Right lobe of liver (tissue), 6 donors: ENCODE data around the gene CCDC82. TPM values are rescaled to one million over a fixed set of nuclear protein-coding genes. Genes with fewer than 3 reads are reported as not detected.
A peak's percentile ranks its signal among the peaks of the same experiment; 100 is the strongest.

Experiments
- ATAC-seq, 4 donors: fragments of 200-7000 bp; cut with Tn5 transposase; one replicate each; pipeline ENCODE4 v1.9.1; 2020; ENCODE audit warnings: mild to moderate bottlenecking in 4 of 4, moderate library complexity in 4 of 4
- DNase-seq, 3 donors: peaks; one replicate each; pipeline ENCODE4 v3.0.0-alpha.2; 2020
- H3K27ac ChIP-seq, 3 donors: fragments of 200-600 bp; one replicate each; pipeline ENCODE4 v1.8.0; 2022
- H3K27me3 ChIP-seq, 2 donors: fragments of 200-600 bp; one replicate each; pipeline ENCODE4 v1.8.0; 2022
- H3K36me3 ChIP-seq, 4 donors: fragments of 200-600 bp; sonication (generic) in 1 of 4; one replicate each; pipeline versions ENCODE4 v1.5.1 to v1.8.0; 2017 to 2022; ENCODE audit warnings: control low read depth in 1 of 4
- H3K4me1 ChIP-seq, 4 donors: fragments of 200-600 bp; sonication (generic) in 1 of 4; one replicate each; pipeline versions ENCODE4 v1.5.1 to v1.8.0; 2017 to 2022; ENCODE audit warnings: control low read depth in 1 of 4
- H3K4me3 ChIP-seq, 3 donors: fragments of 200-600 bp; one replicate each; pipeline ENCODE4 v1.8.0; 2022
- H3K9me3 ChIP-seq, 4 donors: fragments of 200-600 bp; sonication (generic) in 1 of 4; one replicate each; pipeline versions ENCODE4 v1.5.1 to v1.8.0; 2017 to 2022; ENCODE audit warnings: control low read depth in 1 of 4
- POLR2A ChIP-seq: fragments of 450-650 bp; IDR thresholded peaks from one replicate; pipeline ENCODE4 v1.6.1; 2017; ENCODE audit warnings: antibody characterized with exemption, mild to moderate bottlenecking
- whole genome bisulfite sequencing: methylation state at CpG from one replicate; pipeline ENCODE4 v1.1.6; 2018; ENCODE audit warnings: low coverage, low lambda C conversion rate; ENCODE audit not compliant: insufficient coverage; ENCODE audit errors: missing lambda C conversion rate; 5-methylcytosine and 5-hydroxymethylcytosine counted together
- intact Hi-C, 2 donors: fragments of 100-400 bp; cut with DNase I; formaldehyde crosslinking; loops; one replicate each; pipeline versions ENCODE4 v1.11.2 to v1.14.1; 2022
- total RNA-seq, 6 experiments: library from RNA; depleted of rRNA in 2 of 6; stranded (reverse); fragments of >200 nt in 2 of 6; fragmentation: NEBNext Ultra II Directional in 3 of 6; extraction: Animal tissue kit (Norgen Biotek cat#: 25700) in 3 of 6; gene quantifications; one replicate each; pipeline versions ENCODE4 v1.1.0 to v1.2.4, GENCODE V29; 2016 to 2023
- TF ChIP-seq, protein P1 (sequence below), 4 donors: fragments of 200-600 bp in 3 of 4; fragments of 450-650 bp in 1 of 4; IDR thresholded peaks; one replicate each; pipeline versions ENCODE4 v1.5.1 to v1.8.0; 2016 to 2022; ENCODE audit warnings: antibody characterized with exemption in 4 of 4, mild to moderate bottlenecking in 2 of 4
- donor health status: DM: no; HTN: yes; CAD: no.
- donor health status: DM: no; HTN: no; CAD: no.
- donor health status: DM: no; HTN: no; CAD: no.
- donor health status: DM: no; HTN: yes; CAD: no.
- donor health status: DM: no; HTN: yes; CAD: no.

The CCDC82 gene
- total RNA-seq, 6 experiments from 2014 or later, result 8.2 to 12.0 (median 9.6) TPM

DNA sequence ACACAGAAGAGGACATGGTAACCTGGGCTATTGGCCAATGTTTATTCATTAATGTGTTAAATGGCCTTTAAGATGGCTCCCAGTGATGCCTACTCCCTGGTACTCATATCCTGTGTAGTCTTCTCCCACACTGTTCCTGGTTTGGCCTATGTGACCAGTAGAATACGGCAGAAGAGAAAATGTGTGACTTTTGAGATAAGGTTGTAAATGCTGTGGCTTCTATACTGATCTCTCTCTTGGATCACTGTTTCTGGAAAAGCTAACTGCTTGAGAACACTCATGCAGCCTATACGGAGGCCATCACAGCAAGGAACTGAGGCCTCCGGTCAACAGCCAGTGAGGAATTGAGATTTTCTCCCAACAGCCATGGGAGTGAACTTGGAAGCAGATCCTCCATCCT, 70.9 kb downstream of the CCDC82 start:
- intact Hi-C loops, result no loop called here
- Histone ChIP-seq H3K36me3 (no peaks in the 10 kb centered on the region), H3K27ac (no peak overlapping the region), H3K9me3 (no peaks in the 10 kb centered on the region), H3K27me3 (no peaks in the 10 kb centered on the region), H3K4me1 (peaks cover 0 to 13% (median 0%) of the 10 kb centered on the region in 4 donors), H3K4me3 (no peak overlapping the region)
- no peak for DNase-seq
- WGBS, result 60% methylated on average over 1 of the region's 3 CpGs
- no peak for TF ChIP-seq POLR2A
- TF ChIP-seq, protein P1, sequence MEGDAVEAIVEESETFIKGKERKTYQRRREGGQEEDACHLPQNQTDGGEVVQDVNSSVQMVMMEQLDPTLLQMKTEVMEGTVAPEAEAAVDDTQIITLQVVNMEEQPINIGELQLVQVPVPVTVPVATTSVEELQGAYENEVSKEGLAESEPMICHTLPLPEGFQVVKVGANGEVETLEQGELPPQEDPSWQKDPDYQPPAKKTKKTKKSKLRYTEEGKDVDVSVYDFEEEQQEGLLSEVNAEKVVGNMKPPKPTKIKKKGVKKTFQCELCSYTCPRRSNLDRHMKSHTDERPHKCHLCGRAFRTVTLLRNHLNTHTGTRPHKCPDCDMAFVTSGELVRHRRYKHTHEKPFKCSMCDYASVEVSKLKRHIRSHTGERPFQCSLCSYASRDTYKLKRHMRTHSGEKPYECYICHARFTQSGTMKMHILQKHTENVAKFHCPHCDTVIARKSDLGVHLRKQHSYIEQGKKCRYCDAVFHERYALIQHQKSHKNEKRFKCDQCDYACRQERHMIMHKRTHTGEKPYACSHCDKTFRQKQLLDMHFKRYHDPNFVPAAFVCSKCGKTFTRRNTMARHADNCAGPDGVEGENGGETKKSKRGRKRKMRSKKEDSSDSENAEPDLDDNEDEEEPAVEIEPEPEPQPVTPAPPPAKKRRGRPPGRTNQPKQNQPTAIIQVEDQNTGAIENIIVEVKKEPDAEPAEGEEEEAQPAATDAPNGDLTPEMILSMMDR (IDR thresholded peaks at IDR 0.05), result no peak
- no peak for ATAC-seq

DNA sequence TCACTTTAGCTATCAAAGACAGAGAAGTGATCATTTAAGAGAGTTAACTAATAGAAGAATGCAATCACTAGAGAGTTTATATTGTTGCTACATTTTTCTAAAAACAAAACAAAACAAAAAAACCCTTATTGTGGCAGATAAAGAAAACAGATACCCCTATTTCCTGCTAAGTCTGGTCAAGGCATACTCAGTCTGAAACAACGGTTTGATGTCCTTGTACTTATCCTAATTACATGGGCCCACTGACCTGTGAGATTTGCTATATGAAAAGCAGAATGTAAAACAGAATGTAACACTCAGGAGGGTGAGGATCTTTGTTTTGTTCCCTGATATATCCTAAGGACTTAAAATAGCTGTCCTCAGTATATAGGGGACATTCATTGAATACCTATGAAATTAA, 71.3 kb downstream of the CCDC82 start:
- Histone ChIP-seq H3K27ac (no peak overlapping the region), H3K27me3 (no peaks in the 10 kb centered on the region), H3K4me1 (peaks cover 0 to 13% (median 0%) of the 10 kb centered on the region in 4 donors), H3K4me3 (no peak overlapping the region), H3K36me3 (no peaks in the 10 kb centered on the region), H3K9me3 (no peaks in the 10 kb centered on the region)
- intact Hi-C loops, result no loop called here
- no peak for TF ChIP-seq POLR2A
- TF ChIP-seq, protein P1 (IDR thresholded peaks at IDR 0.05), result no peak
- ATAC-seq, result no peak
- 44% methylated on average over 1 of the region's 1 CpG for WGBS
- DNase-seq, result no peak

DNA sequence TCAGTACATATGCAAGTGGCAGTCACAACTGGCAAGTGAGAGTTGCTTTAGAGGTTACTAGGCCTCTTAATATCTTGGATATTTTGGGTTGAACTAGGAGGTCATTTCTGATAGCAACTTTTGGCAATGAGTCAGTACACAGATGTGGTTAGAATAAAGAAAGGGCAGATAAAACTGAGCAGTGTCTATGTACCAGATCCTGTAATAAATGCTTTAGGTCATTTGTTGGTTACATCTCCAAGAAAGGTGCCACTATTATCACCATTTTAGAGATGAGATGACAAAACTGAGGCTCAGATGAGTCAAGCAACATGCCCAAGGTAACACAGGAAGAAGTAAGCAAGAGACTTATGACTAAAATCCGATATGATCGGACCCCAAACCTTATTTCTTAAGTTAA, 71.7 kb downstream of the CCDC82 start:
- H3K4me3 ChIP-seq, result no peak overlapping the region
- DNase-seq, result no peak
- peaks cover 0 to 13% (median 0%) of the 10 kb centered on the region in 4 donors for H3K4me1 ChIP-seq
- no peak overlapping the region for H3K27ac ChIP-seq
- no peaks in the 10 kb centered on the region for H3K27me3 ChIP-seq
- WGBS, result 52% methylated on average over 2 of the region's 2 CpGs
- H3K9me3 ChIP-seq, result no peaks in the 10 kb centered on the region
- ATAC-seq, result no peak
- no peaks in the 10 kb centered on the region for H3K36me3 ChIP-seq
- intact Hi-C loops, result no loop called here
- TF ChIP-seq POLR2A, result no peak
- TF ChIP-seq, protein P1 (IDR thresholded peaks at IDR 0.05), result no peak

DNA sequence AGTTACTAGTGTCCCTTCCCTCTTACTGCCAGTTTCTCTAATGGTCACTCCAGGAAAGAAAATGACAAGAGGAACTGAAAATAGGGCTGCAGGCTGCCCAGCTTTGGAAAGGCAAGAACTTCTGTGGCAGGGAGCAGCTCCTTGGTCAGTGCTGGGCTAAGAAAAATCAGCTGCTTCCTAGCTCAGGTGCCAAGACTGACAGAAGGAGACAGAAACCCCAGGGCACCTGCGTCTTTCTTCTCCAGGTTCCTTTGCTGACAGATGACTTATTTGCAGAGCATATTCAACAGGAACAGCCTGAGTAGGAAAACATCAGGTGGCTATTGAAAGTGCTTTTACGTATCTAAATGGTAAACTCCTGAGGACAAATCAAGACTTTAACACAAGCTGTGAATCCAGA, 72.1 kb downstream of the CCDC82 start:
- DNase-seq (no peak), ATAC-seq (peak in 1 of 4 donors; percentile 58)
- Histone ChIP-seq H3K4me1 (peaks cover 0 to 13% (median 0%) of the 10 kb centered on the region in 4 donors), H3K4me3 (no peak overlapping the region), H3K27me3 (no peaks in the 10 kb centered on the region), H3K9me3 (no peaks in the 10 kb centered on the region), H3K27ac (no peak overlapping the region), H3K36me3 (no peaks in the 10 kb centered on the region)
- TF ChIP-seq, protein P1 (IDR thresholded peaks at IDR 0.05), result no peak
- no peak for TF ChIP-seq POLR2A
- whole genome bisulfite sequencing, result 52% methylated on average over 2 of the region's 2 CpGs
- intact Hi-C loops, result no loop called here

DNA sequence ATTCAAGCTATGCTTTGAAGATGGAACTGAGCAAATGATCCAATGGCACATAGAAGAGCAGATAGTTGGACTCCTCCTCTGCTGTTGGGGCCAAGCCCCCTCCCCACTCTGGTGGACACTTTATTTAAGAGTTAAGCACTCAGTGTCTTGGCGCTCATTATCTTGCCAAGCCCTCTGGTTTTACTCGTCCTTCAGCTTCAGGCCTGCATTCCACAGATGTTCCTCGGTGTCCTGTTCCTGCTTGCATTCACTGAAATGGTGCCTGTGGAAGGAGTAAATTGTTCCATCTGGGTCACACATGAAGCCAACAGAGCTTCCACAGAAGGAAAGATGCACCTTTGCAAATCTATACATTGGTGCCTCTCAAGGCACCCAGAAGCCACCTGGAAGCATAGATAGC, 72.8 kb downstream of the CCDC82 start:
- no peak overlapping the region for H3K27ac ChIP-seq
- no peaks in the 10 kb centered on the region for H3K27me3 ChIP-seq
- TF ChIP-seq, protein P1 (IDR thresholded peaks at IDR 0.05), result no peak
- no peak for TF ChIP-seq POLR2A
- intact Hi-C loops, result no loop called here
- DNase-seq (no peak), ATAC-seq (no peak)
- no peaks in the 10 kb centered on the region for H3K36me3 ChIP-seq
- H3K4me1 ChIP-seq, result peaks cover 0 to 13% (median 0%) of the 10 kb centered on the region in 4 donors
- no peak overlapping the region for H3K4me3 ChIP-seq
- WGBS, result 53% methylated on average over 2 of the region's 3 CpGs
- H3K9me3 ChIP-seq, result no peaks in the 10 kb centered on the region
